NCI-H510A (cell line): ENCODE data around the gene EYA3.

ENCODE experiments used
- DNase-seq: peaks from one replicate; lab custom pipeline; 2025; lab: John Stamatoyannopoulos, UW

Gene EYA3

GRCh38 chr1:28112388-28113241 is 24.2 kb upstream of the EYA3 start:
- DNase-seq, result no peak

GRCh38 chr1:28111157-28111556 is 22.7 kb upstream of the EYA3 start:
- no peak for DNase-seq

- no peak for DNase-seq
Observed at GRCh38 chr1:28110555-28110954, 22.1 kb upstream of the EYA3 start.

GRCh38 chr1:28109639-28110038 is 21.2 kb upstream of the EYA3 start:
- DNase-seq, result no peak

GRCh38 chr1:28108001-28108400 is 19.6 kb upstream of the EYA3 start:
- no peak for DNase-seq

GRCh38 chr1:28104866-28105467 is 16.6 kb upstream of the EYA3 start:
- peak; percentile 82 for DNase-seq

GRCh38 chr1:28102189-28102588 is 13.8 kb upstream of the EYA3 start:
- DNase-seq, result no peak

GRCh38 chr1:28099050-28099769 is 10.8 kb upstream of the EYA3 start:
- no peak for DNase-seq

- DNase-seq, result no peak
Observed at GRCh38 chr1:28097100-28097472, 8.7 kb upstream of the EYA3 start.

- no peak for DNase-seq
Observed at GRCh38 chr1:28096210-28097099, 8.0 kb upstream of the EYA3 start.

GRCh38 chr1:28091043-28091781 is 2.8 kb upstream of the EYA3 start:
- DNase-seq, result peak; percentile 48

- DNase-seq, result no peak
Observed at GRCh38 chr1:28087614-28088167, 719 bp downstream of the EYA3 start.

GRCh38 chr1:28086651-28087050 is 1.8 kb downstream of the EYA3 start:
- no peak for DNase-seq

GRCh38 chr1:28085129-28085528 is 3.3 kb downstream of the EYA3 start:
- no peak for DNase-seq

GRCh38 chr1:28083876-28084275 is 4.5 kb downstream of the EYA3 start:
- DNase-seq, result no peak

- no peak for DNase-seq
Observed at GRCh38 chr1:28078680-28079626, 9.5 kb downstream of the EYA3 start.

GRCh38 chr1:28078262-28078661 is 10.1 kb downstream of the EYA3 start:
- no peak for DNase-seq

- DNase-seq, result no peak
Observed at GRCh38 chr1:28074892-28075511, 13.4 kb downstream of the EYA3 start.

- DNase-seq, result no peak
Observed at GRCh38 chr1:28073867-28074266, 14.5 kb downstream of the EYA3 start.
